Peyer's patch (tissue), 4 donors: ENCODE measurements around the gene GDF9. TPM values are rescaled to one million over a fixed set of nuclear protein-coding genes. Genes with fewer than 3 reads are reported as not detected.

Experiments used
- DNase-seq, 3 donors: peaks; one replicate each; pipeline ENCODE4 v3.0.0-alpha.2; 2017 to 2019
- H3K27ac ChIP-seq, 4 donors: fragments of 200-600 bp; sonication (generic); one replicate each; pipeline ENCODE4 v1.5.1; 2016 to 2019
- H3K27me3 ChIP-seq, 2 donors: fragments of 200-600 bp; sonication (generic); one replicate each; pipeline ENCODE4 v1.5.1; 2019
- H3K36me3 ChIP-seq, 3 donors: fragments of 200-600 bp; sonication (generic); one replicate each; pipeline ENCODE4 v1.5.1; 2016 to 2019
- H3K4me1 ChIP-seq, 4 donors: fragments of 200-600 bp; sonication (generic); one replicate each; pipeline ENCODE4 v1.5.1; 2016 to 2019
- H3K4me3 ChIP-seq, 4 donors: fragments of 200-600 bp; sonication (generic); 1 replicate in 3 of 4; 2 replicates in 1 of 4; pipeline ENCODE4 v1.5.1; 2016 to 2019; ENCODE audit warnings: mild to moderate bottlenecking in 1 of 4
- H3K9me3 ChIP-seq, 4 donors: fragments of 200-600 bp; sonication (generic); one replicate each; pipeline ENCODE4 v1.5.1; 2016 to 2019; ENCODE audit warnings: mild to moderate bottlenecking in 1 of 4
- POLR2A ChIP-seq, 2 donors: fragments of 450-650 bp; IDR thresholded peaks; one replicate each; pipeline ENCODE4 v1.5.1; 2017; ENCODE audit warnings: antibody characterized with exemption in 2 of 2, mild to moderate bottlenecking in 2 of 2, moderate library complexity in 2 of 2
- total RNA-seq, 4 donors: library from RNA; depleted of rRNA; stranded (reverse); fragments of >200 nt; gene quantifications; one replicate each; pipeline ENCODE4 v1.1.0, GENCODE V29; 2016
- TF ChIP-seq, protein P1 (sequence below), 6 experiments: fragments of 450-650 bp in 4 of 6; fragments of 200-600 bp in 2 of 6; sonication (generic) in 1 of 6; IDR thresholded peaks; one replicate each; pipeline ENCODE4 v1.5.1; 2017 to 2019; ENCODE audit warnings: antibody characterized with exemption in 6 of 6, mild to moderate bottlenecking in 3 of 6, moderate library complexity in 1 of 6

GDF9 gene
- total RNA-seq, 4 donors from 2014 or later: 0.66 TPM; not detected in 3

DNA sequence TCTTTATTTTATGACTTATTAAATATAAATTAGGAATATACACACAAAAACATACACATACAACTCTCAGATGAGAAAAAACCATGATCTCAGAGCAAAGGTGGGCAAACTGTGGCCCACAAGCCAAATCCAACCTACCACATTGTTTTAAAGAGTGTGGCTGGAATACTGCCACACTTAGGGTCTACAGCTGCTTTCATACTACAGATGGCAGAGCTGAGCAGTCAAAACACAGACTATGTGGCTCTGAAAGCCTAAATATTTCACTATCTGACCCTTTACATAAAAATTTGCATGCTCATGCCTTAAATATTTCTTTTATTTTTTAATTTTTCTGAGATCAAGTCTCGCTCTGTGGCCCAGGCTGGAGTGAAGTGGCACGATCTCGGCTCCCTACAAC, 35.5 kb upstream of the GDF9 start:
- DNase-seq: no peak
- Histone ChIP-seq H3K4me3 (no peak overlapping the region), H3K27me3 (no peaks in the 10 kb centered on the region), H3K4me1 (no peaks in the 10 kb centered on the region), H3K36me3 (peaks cover 0 to 38% (median 0%) of the 10 kb centered on the region in 3 donors), H3K9me3 (no peaks in the 10 kb centered on the region), H3K27ac (no peak overlapping the region)
- no peak for TF ChIP-seq POLR2A (IDR thresholded peaks at IDR 0.05)
- TF ChIP-seq, protein P1, sequence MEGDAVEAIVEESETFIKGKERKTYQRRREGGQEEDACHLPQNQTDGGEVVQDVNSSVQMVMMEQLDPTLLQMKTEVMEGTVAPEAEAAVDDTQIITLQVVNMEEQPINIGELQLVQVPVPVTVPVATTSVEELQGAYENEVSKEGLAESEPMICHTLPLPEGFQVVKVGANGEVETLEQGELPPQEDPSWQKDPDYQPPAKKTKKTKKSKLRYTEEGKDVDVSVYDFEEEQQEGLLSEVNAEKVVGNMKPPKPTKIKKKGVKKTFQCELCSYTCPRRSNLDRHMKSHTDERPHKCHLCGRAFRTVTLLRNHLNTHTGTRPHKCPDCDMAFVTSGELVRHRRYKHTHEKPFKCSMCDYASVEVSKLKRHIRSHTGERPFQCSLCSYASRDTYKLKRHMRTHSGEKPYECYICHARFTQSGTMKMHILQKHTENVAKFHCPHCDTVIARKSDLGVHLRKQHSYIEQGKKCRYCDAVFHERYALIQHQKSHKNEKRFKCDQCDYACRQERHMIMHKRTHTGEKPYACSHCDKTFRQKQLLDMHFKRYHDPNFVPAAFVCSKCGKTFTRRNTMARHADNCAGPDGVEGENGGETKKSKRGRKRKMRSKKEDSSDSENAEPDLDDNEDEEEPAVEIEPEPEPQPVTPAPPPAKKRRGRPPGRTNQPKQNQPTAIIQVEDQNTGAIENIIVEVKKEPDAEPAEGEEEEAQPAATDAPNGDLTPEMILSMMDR (IDR thresholded peaks at IDR 0.05): no peak

DNA sequence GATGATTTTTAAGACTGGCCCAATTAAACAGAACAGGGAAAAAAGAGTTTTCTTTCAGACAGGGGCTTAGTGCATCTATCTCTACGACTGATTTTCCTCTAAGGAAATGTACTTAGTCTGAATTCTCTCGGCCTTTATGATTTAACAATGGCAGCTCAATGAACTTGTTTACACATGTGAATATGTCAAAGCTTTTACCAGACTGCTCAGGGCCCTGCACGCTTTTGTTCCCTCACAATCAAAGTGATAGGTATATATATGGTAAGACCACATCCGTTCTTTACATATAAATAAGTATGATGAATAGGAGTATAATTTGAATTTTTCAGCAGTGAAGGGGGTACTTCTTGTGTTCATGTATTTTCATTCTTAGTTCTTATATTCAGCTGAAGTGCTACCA, 34.8 kb upstream of the GDF9 start:
- Histone ChIP-seq H3K27ac (no peak overlapping the region), H3K4me1 (no peaks in the 10 kb centered on the region), H3K4me3 (no peak overlapping the region), H3K27me3 (no peaks in the 10 kb centered on the region), H3K36me3 (peaks cover 0 to 44% (median 0%) of the 10 kb centered on the region in 3 donors), H3K9me3 (no peaks in the 10 kb centered on the region)
- DNase-seq: no peak
- TF ChIP-seq, protein P1 (IDR thresholded peaks at IDR 0.05): no peak
- TF ChIP-seq POLR2A (IDR thresholded peaks at IDR 0.05): no peak

DNA sequence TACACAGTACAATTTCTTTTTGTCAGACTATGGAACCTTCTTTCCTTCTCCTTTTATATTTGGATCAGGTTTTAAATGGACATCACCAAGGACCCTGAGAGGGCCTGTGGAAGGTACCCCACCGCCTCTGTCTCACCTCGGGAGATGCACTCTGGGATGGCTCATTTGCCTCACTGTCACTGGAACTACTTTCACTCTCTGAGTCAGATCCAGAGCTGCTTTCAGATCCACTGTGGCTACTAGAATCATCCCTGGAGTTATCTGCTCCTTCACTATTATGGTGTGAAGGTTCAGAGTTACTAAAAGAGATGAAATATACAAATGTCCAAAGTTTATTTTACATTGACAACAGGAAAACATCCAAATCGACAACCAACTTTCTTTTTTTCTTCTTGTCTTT, 31.8 kb upstream of the GDF9 start:
- DNase-seq: no peak
- no peaks in the 10 kb centered on the region for H3K27me3 ChIP-seq
- peaks cover 0 to 74% (median 0%) of the 10 kb centered on the region in 3 donors for H3K36me3 ChIP-seq
- no peaks in the 10 kb centered on the region for H3K4me1 ChIP-seq
- H3K4me3 ChIP-seq: no peak overlapping the region
- no peak overlapping the region for H3K27ac ChIP-seq
- H3K9me3 ChIP-seq: no peaks in the 10 kb centered on the region
- TF ChIP-seq, protein P1 (IDR thresholded peaks at IDR 0.05): no peak
- no peak for TF ChIP-seq POLR2A (IDR thresholded peaks at IDR 0.05)

DNA sequence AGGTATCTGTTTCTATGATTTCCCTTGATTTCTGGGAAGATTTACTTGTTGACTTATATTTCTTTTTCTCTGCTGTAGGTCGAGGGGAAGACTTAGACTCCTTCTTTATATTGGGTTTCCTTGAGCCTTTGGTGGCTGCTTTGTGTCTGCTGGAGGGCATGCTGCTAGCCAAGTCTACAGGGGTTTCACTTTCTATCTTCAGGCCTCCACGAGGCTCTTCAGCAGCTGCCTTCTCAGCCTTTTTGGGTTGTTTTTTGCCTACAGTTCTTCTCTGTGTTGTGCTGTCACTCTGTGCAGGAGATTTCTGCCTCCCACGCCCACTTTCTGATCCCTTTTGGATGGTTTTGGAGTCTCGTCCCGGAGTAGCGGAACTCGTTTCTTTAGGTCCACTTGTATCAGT, 30.4 kb upstream of the GDF9 start:
- H3K27ac ChIP-seq: no peak overlapping the region
- H3K36me3 ChIP-seq: peaks cover 0 to 81% (median 0%) of the 10 kb centered on the region in 3 donors
- H3K4me3 ChIP-seq: no peak overlapping the region
- TF ChIP-seq POLR2A (IDR thresholded peaks at IDR 0.05): no peak
- TF ChIP-seq, protein P1 (IDR thresholded peaks at IDR 0.05): no peak
- H3K4me1 ChIP-seq: no peaks in the 10 kb centered on the region
- H3K27me3 ChIP-seq: no peaks in the 10 kb centered on the region
- no peaks in the 10 kb centered on the region for H3K9me3 ChIP-seq
- no peak for DNase-seq

DNA sequence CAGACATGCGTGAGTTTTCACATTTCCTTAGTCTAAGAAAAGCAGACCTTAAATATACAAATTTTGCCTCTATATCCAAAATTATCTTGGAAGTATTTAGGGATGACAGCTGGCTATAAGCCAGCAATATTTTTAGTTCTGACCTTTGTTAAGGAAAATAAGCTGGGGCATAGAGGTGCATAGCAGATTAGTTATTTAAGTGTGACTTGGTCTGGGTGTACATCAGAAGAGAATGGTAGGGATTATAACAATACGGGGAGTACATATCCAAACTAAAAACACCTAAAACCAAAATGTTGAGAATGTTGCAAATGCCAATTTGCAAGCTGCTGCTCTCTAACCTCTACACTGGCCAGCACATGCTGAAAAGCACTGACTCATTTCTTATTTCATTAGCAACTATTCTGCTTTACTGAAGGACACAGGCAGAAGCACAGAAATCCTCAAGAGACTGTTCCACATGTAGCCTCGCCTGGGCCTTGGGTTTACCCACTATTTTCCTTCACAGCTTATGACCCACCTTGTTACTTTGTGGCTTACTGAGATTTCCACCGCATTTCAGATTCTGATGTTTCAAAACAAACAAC, 29.5 kb upstream of the GDF9 start:
- peaks cover 0 to 81% (median 0%) of the 10 kb centered on the region in 3 donors for H3K36me3 ChIP-seq
- no peaks in the 10 kb centered on the region for H3K4me1 ChIP-seq
- no peak overlapping the region for H3K4me3 ChIP-seq
- TF ChIP-seq POLR2A (IDR thresholded peaks at IDR 0.05): no peak
- TF ChIP-seq, protein P1 (IDR thresholded peaks at IDR 0.05): no peak
- no peaks in the 10 kb centered on the region for H3K27me3 ChIP-seq
- no peaks in the 10 kb centered on the region for H3K9me3 ChIP-seq
- H3K27ac ChIP-seq: no peak overlapping the region
- DNase-seq: no peak

DNA sequence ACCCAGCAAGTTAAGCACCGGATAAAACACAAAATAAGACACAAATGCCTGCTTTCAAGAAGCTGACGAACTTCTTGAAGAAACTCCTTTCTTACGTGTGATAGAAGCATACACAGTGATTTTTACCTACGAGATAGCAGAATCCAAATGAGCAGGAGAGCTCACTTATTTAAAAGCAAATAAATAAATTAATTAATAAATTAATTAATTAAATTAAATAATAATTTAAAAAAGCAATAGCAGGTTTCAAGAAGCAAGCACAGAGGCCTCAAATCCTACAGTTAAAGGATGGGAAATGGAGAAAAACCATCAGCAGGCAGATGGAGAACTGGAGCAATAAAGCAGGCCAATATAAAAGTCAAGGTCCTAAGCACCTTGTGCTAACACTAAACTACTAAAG, 24.5 kb upstream of the GDF9 start:
- peaks cover 0 to 93% (median 0%) of the 10 kb centered on the region in 3 donors for H3K36me3 ChIP-seq
- H3K4me1 ChIP-seq: no peaks in the 10 kb centered on the region
- TF ChIP-seq, protein P1 (IDR thresholded peaks at IDR 0.05): no peak
- no peak for TF ChIP-seq POLR2A (IDR thresholded peaks at IDR 0.05)
- no peaks in the 10 kb centered on the region for H3K9me3 ChIP-seq
- no peak for DNase-seq
- H3K27ac ChIP-seq: no peak overlapping the region
- H3K4me3 ChIP-seq: no peak overlapping the region
- H3K27me3 ChIP-seq: no peaks in the 10 kb centered on the region
